H1 (cell line): ENCODE results near the gene MEIOSIN. TPM values are rescaled to one million over a fixed set of nuclear protein-coding genes. Genes with fewer than 3 reads are reported as not detected.

ENCODE experiments used
- CTCF ChIA-PET: fragments of 300-600 bp; sonication (Branson Sonifier 250); formaldehyde crosslinking; loops from one replicate; lab custom pipeline; 2021; ENCODE audit not compliant: partially characterized antibody; lab: Charles Lee
- POLR2A ChIA-PET: fragments of 300-600 bp; sonication (Branson Sonifier 250); formaldehyde crosslinking; loops from one replicate; lab custom pipeline; 2021; ENCODE audit warnings: inconsistent platforms; ENCODE audit not compliant: partially characterized antibody; lab: Charles Lee
- DNase-seq, 2 experiments: peaks; one replicate each; pipeline versions ENCODE4 v3.0.0 to v3.0.0-alpha.2; 2010 to 2022; ENCODE audit warnings: low spot score in 2 of 2, low read depth in 1 of 2, mixed read lengths in 1 of 2
- FAIRE-seq: peaks from 2 replicates; lab custom pipeline; 2011; peaks lifted over from hg19 to GRCh38; lab: Jason Lieb, UNC
- H2AFZ ChIP-seq: 2 replicates; pipeline ENCODE4 v1.8.1; 2012; ENCODE audit warnings: low read length, inconsistent platforms
- H2AK5ac ChIP-seq: 2 replicates; pipeline ENCODE4 v1.6.1; 2013; ENCODE audit warnings: low read depth, low read length
- H2BK120ac ChIP-seq: replicated peaks from 2 replicates; pipeline ENCODE3; 2013; ENCODE audit warnings: low read depth, low read length, inconsistent platforms
- H2BK12ac ChIP-seq: 2 replicates; pipeline ENCODE4 v1.6.1; 2013; ENCODE audit warnings: low read depth, low read length
- H2BK15ac ChIP-seq: 2 replicates; pipeline ENCODE4 v1.6.1; 2013; ENCODE audit warnings: low read length
- H2BK20ac ChIP-seq: 2 replicates; pipeline ENCODE4 v1.6.1; 2013; ENCODE audit warnings: low read length
- H2BK5ac ChIP-seq: 2 replicates; pipeline ENCODE4 v1.6.1; 2013; ENCODE audit warnings: low read depth, low read length
- H3K14ac ChIP-seq: 2 replicates; pipeline ENCODE4 v1.6.1; 2013; ENCODE audit warnings: inconsistent platforms; ENCODE audit not compliant: insufficient read length
- H3K18ac ChIP-seq: 2 replicates; pipeline ENCODE4 v1.6.1; 2013; ENCODE audit warnings: low read length; ENCODE audit errors: extremely low read depth
- H3K23ac ChIP-seq: 2 replicates; pipeline ENCODE4 v1.6.1; 2013; ENCODE audit warnings: inconsistent platforms; ENCODE audit not compliant: insufficient read length
- H3K23me2 ChIP-seq: 2 replicates; pipeline ENCODE4 v1.6.1; 2013; ENCODE audit warnings: low read depth, low read length
- H3K27ac ChIP-seq: 2 replicates; pipeline ENCODE4 v1.6.1; 2011; ENCODE audit warnings: low read depth, low read length, inconsistent platforms
- H3K27me3 ChIP-seq, 4 experiments: replicated peaks in 1 of 4; 1 replicate in 1 of 4; 2 replicates in 3 of 4; pipeline versions ENCODE4 v1.6.1 to v1.8.1; 2011 to 2013; ENCODE audit warnings: low read length in 3 of 4, mild to moderate bottlenecking in 3 of 4, inconsistent platforms in 2 of 4, mixed read lengths in 2 of 4, moderate library complexity in 1 of 4; ENCODE audit not compliant: control insufficient read depth in 3 of 4, insufficient read depth in 3 of 4; ENCODE audit errors: extremely low read depth in 1 of 4
- H3K36me3 ChIP-seq, 4 experiments: 2 replicates each; pipeline versions ENCODE4 v1.6.1 to v1.8.1; 2011 to 2013; ENCODE audit warnings: mild to moderate bottlenecking in 4 of 4, low read length in 3 of 4, moderate library complexity in 2 of 4, control low read depth in 1 of 4, inconsistent platforms in 1 of 4; ENCODE audit not compliant: insufficient read depth in 4 of 4, control insufficient read depth in 2 of 4
- H3K4ac ChIP-seq: replicated peaks from 2 replicates; pipeline ENCODE3; 2013; ENCODE audit warnings: low read length, low read depth, mixed read lengths, inconsistent platforms; ENCODE audit not compliant: insufficient read length
- H3K4me1 ChIP-seq, 4 experiments: replicated peaks in 1 of 4; 1 replicate in 1 of 4; 2 replicates in 3 of 4; pipeline versions ENCODE4 v1.6.1 to v1.8.1; 2011 to 2013; ENCODE audit warnings: low read length in 3 of 4, inconsistent platforms in 2 of 4, mixed read lengths in 1 of 4; ENCODE audit not compliant: insufficient read depth in 4 of 4, control insufficient read depth in 3 of 4
- H3K4me2 ChIP-seq, 2 experiments: 2 replicates each; pipeline versions ENCODE4 v1.6.1 to v1.8.1; 2011 to 2013; ENCODE audit warnings: low read depth in 2 of 2, low read length in 2 of 2, control low read depth in 1 of 2, inconsistent platforms in 1 of 2, mild to moderate bottlenecking in 1 of 2; ENCODE audit not compliant: insufficient read depth in 1 of 2
- H3K4me3 ChIP-seq, 4 experiments: fragments of 200-600, 300-600 bp in 1 of 4; sonication (generic), shearing (Covaris generic), sonication (Bioruptor Twin) in 1 of 4; 2 replicates each; pipeline versions ENCODE4 v1.5.1 to v1.8.1; 2011 to 2016; ENCODE audit warnings: low read length in 4 of 4, low read depth in 3 of 4, control low read depth in 2 of 4, inconsistent platforms in 2 of 4, mild to moderate bottlenecking in 2 of 4, mixed read lengths in 1 of 4, moderate library complexity in 1 of 4; ENCODE audit not compliant: insufficient read depth in 2 of 4; ENCODE audit errors: extremely low read depth in 1 of 4
- H3K56ac ChIP-seq: replicated peaks from 2 replicates; pipeline ENCODE3; 2013; ENCODE audit warnings: low read depth, mild to moderate bottlenecking, mixed read lengths, low read length, inconsistent platforms; ENCODE audit not compliant: insufficient read length
- H3K79me1 ChIP-seq: 2 replicates; pipeline ENCODE4 v1.6.1; 2013; ENCODE audit warnings: low read depth, low read length, control low read depth
- H3K79me2 ChIP-seq, 2 experiments: 2 replicates each; pipeline versions ENCODE4 v1.6.1 to v1.8.1; 2012 to 2013; ENCODE audit warnings: low read length in 2 of 2, mild to moderate bottlenecking in 2 of 2, inconsistent platforms in 1 of 2; ENCODE audit not compliant: insufficient read depth in 2 of 2, control insufficient read depth in 1 of 2
- H3K9ac ChIP-seq, 4 experiments: replicated peaks in 1 of 4; 1 replicate in 1 of 4; 2 replicates in 3 of 4; pipeline versions ENCODE4 v1.6.1 to v1.8.1; 2011 to 2013; ENCODE audit warnings: low read depth in 3 of 4, low read length in 3 of 4, control low read depth in 2 of 4, mild to moderate bottlenecking in 2 of 4, moderate library complexity in 2 of 4, inconsistent platforms in 1 of 4; ENCODE audit errors: extremely low read depth in 1 of 4
- H3K9me3 ChIP-seq, 2 experiments: 2 replicates each; pipeline versions ENCODE4 v1.6.1 to v1.8.1; 2012 to 2013; ENCODE audit warnings: mild to moderate bottlenecking in 2 of 2, moderate library complexity in 2 of 2, control low read depth in 1 of 2, inconsistent platforms in 1 of 2, low read depth in 1 of 2, low read length in 1 of 2, mixed read lengths in 1 of 2; ENCODE audit not compliant: insufficient read depth in 2 of 2
- H4K20me1 ChIP-seq, 2 experiments: replicated peaks in 1 of 2; 2 replicates each; pipeline versions ENCODE3 to v1.8.1; 2011 to 2013; ENCODE audit warnings: inconsistent platforms in 2 of 2, low read length in 2 of 2, mild to moderate bottlenecking in 1 of 2; ENCODE audit not compliant: insufficient read depth in 2 of 2, control insufficient read depth in 1 of 2
- H4K5ac ChIP-seq: 2 replicates; pipeline ENCODE4 v1.6.1; 2013; ENCODE audit warnings: low read length, low read depth, mixed read lengths, inconsistent platforms; ENCODE audit not compliant: insufficient read length
- H4K8ac ChIP-seq: 2 replicates; pipeline ENCODE4 v1.8.0; 2013; ENCODE audit warnings: mild to moderate bottlenecking, moderate library complexity, low read length, inconsistent platforms; ENCODE audit not compliant: insufficient read depth; ENCODE audit errors: extremely low read depth
- H4K91ac ChIP-seq: replicated peaks from 2 replicates; pipeline ENCODE3; 2013; ENCODE audit warnings: low read length, mixed read lengths, inconsistent platforms; ENCODE audit not compliant: insufficient read length
- KDM1A ChIP-seq: fragments of 200-600, 300-600 bp; sonication (generic); IDR thresholded peaks from 2 replicates; pipeline ENCODE4 v1.7.1; 2016; ENCODE audit warnings: mild to moderate bottlenecking, low read length, borderline replicate concordance
- SRF ChIP-seq: IDR thresholded peaks from 2 replicates; pipeline ENCODE4 v1.6.1; 2011; ENCODE audit warnings: mild to moderate bottlenecking, low read depth, low read length, moderate library complexity
- WGBS, 2 experiments: shearing (Covaris generic) in 1 of 2; methylation state at CpG; one replicate each; pipeline versions ENCODE4 v1.1.6 to v1.1.7; 2013 to 2015; ENCODE audit warnings: low lambda C conversion rate in 2 of 2, mixed read lengths in 2 of 2, inconsistent platforms in 1 of 2, low coverage in 1 of 2, missing lambda C conversion rate in 1 of 2; ENCODE audit not compliant: insufficient replicate concordance in 2 of 2, insufficient coverage in 1 of 2, insufficient read length in 1 of 2; ENCODE audit errors: extremely low coverage in 1 of 2, missing lambda C conversion rate in 1 of 2; 5-methylcytosine and 5-hydroxymethylcytosine counted together
- polyA plus RNA-seq, 7 experiments: library from polyadenylated mRNA; depleted of rRNA in 3 of 7; stranded (reverse) in 5 of 7; unstranded in 2 of 7; fragments of >200 nt in 5 of 7; fragments of 200-250 nt in 2 of 7; gene quantifications; 1 replicate in 5 of 7; 2 replicates in 1 of 7; 4 replicates in 1 of 7; pipeline versions ENCODE4 v1.2.1 to v1.2.3, GENCODE V29; 2011 to 2013; ENCODE audit warnings: missing spikeins in 2 of 7, mixed read lengths in 2 of 7
- total RNA-seq: library from RNA; stranded (reverse); fragmentation: NEBNext Ultra II Directional; extraction: Animal tissue kit (Norgen Biotek cat#: 25700); gene quantifications from 2 replicates; pipeline ENCODE4 v1.2.1, GENCODE V29; 2021

The MEIOSIN gene
- total and polyA plus RNA-seq, 2 of the 8 experiments (the other 6 are each of a cell fraction or from before 2014, with no cell fraction given): 0.11 TPM; not detected in 1

- H3K23me2 ChIP-seq: peaks cover 4% of the 10 kb centered on the region; the same call in 1 of the 2 replicates
- no peak overlapping the region for H3K14ac ChIP-seq
- peaks cover 0 to 6% (median 5%) of the 10 kb centered on the region in 4 experiments; a peak in 3 of 7 replicates for H3K4me1 ChIP-seq
- H3K36me3 ChIP-seq: peaks cover 0 to 4% (median 2%) of the 10 kb centered on the region in 4 experiments; a peak in 3 of 8 replicates
- no peak overlapping the region for H3K4ac ChIP-seq
- no peak overlapping the region for H3K18ac ChIP-seq
- peaks cover 0 to 3% of the 10 kb centered on the region in 2 experiments for H4K20me1 ChIP-seq
- no peak overlapping the region for H3K56ac ChIP-seq
- no peak overlapping the region for H3K23ac ChIP-seq
- H2BK120ac ChIP-seq: no peak overlapping the region
- ChIA-PET CTCF (interaction anchor here (1.0 to 3.7 kb wide), 6 partner anchors 9 to 106 kb away, joined by 3 to 12 read pairs (median 4); partner anchors contain the start of gene DMPK), POLR2A (interaction anchor here (1.1 to 4.3 kb wide), 4 partner anchors 9 to 69 kb away, joined by 3 to 27 read pairs (median 4); partner anchors contain the start of genes SIX5 and SYMPK)
- no peak overlapping the region for H2AK5ac ChIP-seq
- no peak overlapping the region for H2BK5ac ChIP-seq
- no peak overlapping the region for H2BK12ac ChIP-seq
- H4K91ac ChIP-seq: no peak overlapping the region
- no peak overlapping the region for H2BK20ac ChIP-seq
- no peak for TF ChIP-seq SRF
- 0 out of 2 replicates have a peak, but pooled peaks have one; percentile 56 for TF ChIP-seq KDM1A
- H3K27ac ChIP-seq: no peak overlapping the region
- no peaks in the 10 kb centered on the region for H3K9me3 ChIP-seq
- H3K79me2 ChIP-seq: peaks cover 0 to 12% of the 10 kb centered on the region in 2 experiments; a peak in 2 of 4 replicates
- no peak overlapping the region for H4K5ac ChIP-seq
- 92% methylated on average over 2 of the region's 2 CpGs; no CpG with 5 or more reads in 1 of the 2 experiments for WGBS, 2 experiments
- no peak overlapping the region for H3K4me3 ChIP-seq
- H3K4me2 ChIP-seq: no peak overlapping the region
- no peak for DNase-seq
- H3K27me3 ChIP-seq: no peaks in the 10 kb centered on the region
- no peak overlapping the region for H3K9ac ChIP-seq
- H2AFZ ChIP-seq: no peak overlapping the region
- FAIRE-seq: no peak
- H4K8ac ChIP-seq: no peak overlapping the region
- no peak overlapping the region for H2BK15ac ChIP-seq
- H3K79me1 ChIP-seq: peaks cover 10% of the 10 kb centered on the region
Measured at GRCh38 chr19:45794627-45795026, 61.4 kb downstream of the MEIOSIN start.
